ENCODE results near the gene EPS8.

EPS8 gene

GRCh38 chr12:15728118-15728598, 61.0 kb downstream of the EPS8 start:
- DNase-seq (ENCODE audit: insufficient read length, low spot score): peak; percentile 15
- FAIRE-seq: peak; percentile 93
- no peak for TF ChIP-seq POLR2A (IDR thresholded peaks at IDR 0.05; ENCODE audit: low read depth, low read length)

- DNase-seq (ENCODE audit: insufficient read length, low spot score): no peak
- TF ChIP-seq POLR2A (IDR thresholded peaks at IDR 0.05; ENCODE audit: low read depth, low read length): no peak
- FAIRE-seq: no peak
Measured at GRCh38 chr12:15726878-15727150, 62.4 kb downstream of the EPS8 start.

- peak; percentile 15 for FAIRE-seq
- TF ChIP-seq POLR2A (IDR thresholded peaks at IDR 0.05; ENCODE audit: low read depth, low read length): no peak
- no peak for DNase-seq (ENCODE audit: insufficient read length, low spot score)
Measured at GRCh38 chr12:15726027-15726877, 62.9 kb downstream of the EPS8 start.

GRCh38 chr12:15722951-15723350, 66.2 kb downstream of the EPS8 start:
- DNase-seq (ENCODE audit: insufficient read length, low spot score): no peak
- TF ChIP-seq POLR2A (IDR thresholded peaks at IDR 0.05; ENCODE audit: low read depth, low read length): no peak
- FAIRE-seq: no peak

GRCh38 chr12:15721316-15722115, 67.7 kb downstream of the EPS8 start:
- DNase-seq (ENCODE audit: insufficient read length, low spot score) (no peak), FAIRE-seq (no peak)
- TF ChIP-seq POLR2A (IDR thresholded peaks at IDR 0.05; ENCODE audit: low read depth, low read length): no peak

GRCh38 chr12:15720295-15720694, 68.9 kb downstream of the EPS8 start:
- no peak for DNase-seq (ENCODE audit: insufficient read length, low spot score)
- no peak for TF ChIP-seq POLR2A (IDR thresholded peaks at IDR 0.05; ENCODE audit: low read depth, low read length)
- peak; percentile 97 for FAIRE-seq

- DNase-seq (ENCODE audit: insufficient read length, low spot score) (no peak), FAIRE-seq (peak; percentile 41)
- TF ChIP-seq POLR2A (IDR thresholded peaks at IDR 0.05; ENCODE audit: low read depth, low read length): no peak
Measured at GRCh38 chr12:15719230-15719629, 70.0 kb downstream of the EPS8 start.

- FAIRE-seq: no peak
Measured at GRCh38 chr12:15717940-15718567, 71.1 kb downstream of the EPS8 start.

GRCh38 chr12:15716581-15716980, 72.6 kb downstream of the EPS8 start:
- FAIRE-seq (peak; percentile 53), DNase-seq (ENCODE audit: insufficient read length, low spot score) (no peak)
- no peak for TF ChIP-seq POLR2A (IDR thresholded peaks at IDR 0.05; ENCODE audit: low read depth, low read length)

More at GRCh38 chr12:15717940-15718567, 71.1 kb downstream of the EPS8 start:
- no peak for DNase-seq (ENCODE audit: insufficient read length, low spot score)
- no peak for TF ChIP-seq POLR2A (IDR thresholded peaks at IDR 0.05; ENCODE audit: low read depth, low read length)

- TF ChIP-seq POLR2A (IDR thresholded peaks at IDR 0.05; ENCODE audit: low read depth, low read length): no peak
- FAIRE-seq (no peak), DNase-seq (ENCODE audit: insufficient read length, low spot score) (no peak)
Measured at GRCh38 chr12:15714256-15714655, 74.9 kb downstream of the EPS8 start.

- TF ChIP-seq POLR2A (IDR thresholded peaks at IDR 0.05; ENCODE audit: low read depth, low read length): no peak
- FAIRE-seq: no peak
- no peak for DNase-seq (ENCODE audit: insufficient read length, low spot score)
Measured at GRCh38 chr12:15712823-15713660, 76.1 kb downstream of the EPS8 start.

- TF ChIP-seq POLR2A (IDR thresholded peaks at IDR 0.05; ENCODE audit: low read depth, low read length): no peak
- FAIRE-seq (no peak), DNase-seq (ENCODE audit: insufficient read length, low spot score) (no peak)
Measured at GRCh38 chr12:15712160-15712559, 77.0 kb downstream of the EPS8 start.

GRCh38 chr12:15710860-15711510, 78.2 kb downstream of the EPS8 start:
- FAIRE-seq (no peak), DNase-seq (ENCODE audit: insufficient read length, low spot score) (no peak)
- TF ChIP-seq POLR2A (IDR thresholded peaks at IDR 0.05; ENCODE audit: low read depth, low read length): no peak
